HG03521 (cell line): ENCODE results near the gene SULT1B1.

Source experiments
- ATAC-seq: cut with Tn5 transposase; IDR thresholded peaks from one replicate; pipeline ENCODE4 v1.9.1; 2021; ENCODE audit warnings: mild to moderate bottlenecking, moderate library complexity; ENCODE audit not compliant: unreplicated experiment

Gene SULT1B1

GRCh38 chr4:69750346-69750745 lies 10.1 kb downstream of the SULT1B1 start:
- ATAC-seq: no peak

- no peak for ATAC-seq
Observed at GRCh38 chr4:69749771-69750170, 10.6 kb downstream of the SULT1B1 start.

- no peak for ATAC-seq
Observed at GRCh38 chr4:69748173-69748572, 12.2 kb downstream of the SULT1B1 start.

GRCh38 chr4:69744157-69744478 lies 16.3 kb downstream of the SULT1B1 start:
- ATAC-seq: no peak

- no peak for ATAC-seq
Observed at GRCh38 chr4:69743476-69744156, 16.8 kb downstream of the SULT1B1 start.

- ATAC-seq: no peak
Observed at GRCh38 chr4:69742596-69742995, 17.8 kb downstream of the SULT1B1 start.

- ATAC-seq: no peak
Observed at GRCh38 chr4:69738872-69739271, 21.5 kb downstream of the SULT1B1 start.

GRCh38 chr4:69735119-69735518 lies 25.3 kb downstream of the SULT1B1 start:
- ATAC-seq: no peak

- ATAC-seq: no peak
Observed at GRCh38 chr4:69731847-69732246, 28.6 kb downstream of the SULT1B1 start.

GRCh38 chr4:69731241-69731640 lies 29.2 kb downstream of the SULT1B1 start:
- ATAC-seq: no peak

- ATAC-seq: no peak
Observed at GRCh38 chr4:69730002-69730401, 30.4 kb downstream of the SULT1B1 start.

GRCh38 chr4:69727926-69728325 lies 32.5 kb downstream of the SULT1B1 start:
- no peak for ATAC-seq

- ATAC-seq: no peak
Observed at GRCh38 chr4:69727426-69727825, 33.0 kb downstream of the SULT1B1 start.

- no peak for ATAC-seq
Observed at GRCh38 chr4:69726971-69727370, 33.4 kb downstream of the SULT1B1 start.

- ATAC-seq: no peak
Observed at GRCh38 chr4:69718396-69719271, 41.8 kb downstream of the SULT1B1 start.

- ATAC-seq: no peak
Observed at GRCh38 chr4:69717778-69718177, 42.6 kb downstream of the SULT1B1 start.

- ATAC-seq: no peak
Observed at GRCh38 chr4:69716654-69717053, 43.8 kb downstream of the SULT1B1 start.

GRCh38 chr4:69714086-69714485 lies 46.3 kb downstream of the SULT1B1 start:
- ATAC-seq: no peak

- ATAC-seq: no peak
Observed at GRCh38 chr4:69713593-69713992, 46.8 kb downstream of the SULT1B1 start.

GRCh38 chr4:69710580-69710979 lies 49.8 kb downstream of the SULT1B1 start:
- no peak for ATAC-seq

- no peak for ATAC-seq
Observed at GRCh38 chr4:69708211-69708610, 52.2 kb downstream of the SULT1B1 start.

GRCh38 chr4:69707807-69708206 lies 52.6 kb downstream of the SULT1B1 start:
- no peak for ATAC-seq
